Keratinocyte (primary cell): ENCODE measurements around the gene RCE1. TPM values are rescaled to one million over a fixed set of nuclear protein-coding genes. Genes with fewer than 3 reads are reported as not detected.

Experiments
- DNase-seq: peaks from one replicate; pipeline ENCODE4 v3.0.0-alpha.2; 2011; ENCODE audit warnings: low read depth, missing footprints, low spot score
- FAIRE-seq: peaks from 2 replicates; lab custom pipeline; 2011; peaks lifted over from hg19 to GRCh38; lab: Jason Lieb, UNC
- H2AFZ ChIP-seq: 2 replicates; pipeline ENCODE4 v1.6.0; 2012; ENCODE audit warnings: low read length, control low read depth, inconsistent platforms; ENCODE audit not compliant: control insufficient read depth
- H3K27ac ChIP-seq: 2 replicates; pipeline ENCODE4 v1.5.1; 2011; ENCODE audit warnings: low read length; ENCODE audit not compliant: control insufficient read depth, insufficient read depth
- H3K27me3 ChIP-seq: 3 replicates; pipeline ENCODE4 v1.6.0; 2011; ENCODE audit warnings: low read length; ENCODE audit not compliant: control insufficient read depth, insufficient read depth; ENCODE audit errors: extremely low read depth
- H3K36me3 ChIP-seq, 2 experiments: 2 replicates in 1 of 2; 3 replicates in 1 of 2; pipeline ENCODE4 v1.5.1; 2011; ENCODE audit warnings: low read length in 2 of 2, mild to moderate bottlenecking in 1 of 2; ENCODE audit not compliant: control insufficient read depth in 2 of 2, insufficient read depth in 2 of 2; ENCODE audit errors: extremely low read depth in 1 of 2
- H3K4me1 ChIP-seq: 3 replicates; pipeline ENCODE4 v1.5.1; 2011; ENCODE audit warnings: low read length; ENCODE audit not compliant: control insufficient read depth, insufficient read depth; ENCODE audit errors: extremely low read depth
- H3K4me2 ChIP-seq: 3 replicates; pipeline ENCODE4 v1.6.0; 2011; ENCODE audit warnings: low read depth, low read length; ENCODE audit not compliant: control insufficient read depth, insufficient read depth; ENCODE audit errors: extremely low read depth
- H3K4me3 ChIP-seq, 3 experiments: fragments of 200-600 bp in 1 of 3; sonication (generic) in 1 of 3; 2 replicates in 2 of 3; 3 replicates in 1 of 3; pipeline ENCODE4 v1.5.1; 2011 to 2016; ENCODE audit warnings: low read length in 3 of 3, mild to moderate bottlenecking in 3 of 3, control low read depth in 2 of 3, inconsistent platforms in 1 of 3, low read depth in 1 of 3, mixed read lengths in 1 of 3, mixed run types in 1 of 3, moderate library complexity in 1 of 3; ENCODE audit not compliant: control insufficient read depth in 2 of 3, insufficient read depth in 2 of 3; ENCODE audit errors: extremely low read depth in 1 of 3
- H3K79me2 ChIP-seq: 2 replicates; pipeline ENCODE4 v1.6.0; 2012; ENCODE audit warnings: low read length; ENCODE audit not compliant: control insufficient read depth, insufficient read depth
- H3K9ac ChIP-seq: 3 replicates; pipeline ENCODE4 v1.6.0; 2011; ENCODE audit warnings: low read length; ENCODE audit not compliant: control insufficient read depth, insufficient read depth; ENCODE audit errors: extremely low read depth
- H3K9me1 ChIP-seq: 3 replicates; pipeline ENCODE4 v1.6.0; 2011; ENCODE audit warnings: low read length; ENCODE audit not compliant: control insufficient read depth, insufficient read depth; ENCODE audit errors: extremely low read depth
- H3K9me3 ChIP-seq: 2 replicates; pipeline ENCODE4 v1.5.1; 2012; ENCODE audit warnings: low read depth, low read length; ENCODE audit not compliant: control insufficient read depth
- H4K20me1 ChIP-seq: 3 replicates; pipeline ENCODE4 v1.6.0; 2011; ENCODE audit warnings: low read length; ENCODE audit not compliant: control insufficient read depth, insufficient read depth; ENCODE audit errors: extremely low read depth
- EZH2 ChIP-seq: IDR thresholded peaks from one replicate; pipeline ENCODE4 v1.6.1; 2012; ENCODE audit warnings: inconsistent platforms, mild to moderate bottlenecking, low read length, moderate library complexity
- dilution Hi-C: fragments of 300-500 bp; cut with MboI; formaldehyde crosslinking; loops from one replicate; pipeline ENCODE4 v1.7.0; 2020; ENCODE audit warnings: low sequenced_read_pairs; ENCODE audit not compliant: extremely low pct_ligation_motif_present
- polyA plus RNA-seq, 5 experiments: library from polyadenylated mRNA; depleted of rRNA in 3 of 5; stranded (reverse) in 3 of 5; stranded (forward) in 1 of 5; unstranded in 1 of 5; fragments of >200 nt; gene quantifications; 1 replicate in 1 of 5; 2 replicates in 3 of 5; 3 replicates in 1 of 5; pipeline versions ENCODE4 v1.2.1 to v1.2.3, GENCODE V29; 2011 to 2012; ENCODE audit warnings: missing spikeins in 2 of 5, low read depth in 1 of 5, low replicate concordance in 1 of 5
- TF ChIP-seq, protein P1 (sequence below), 3 experiments: IDR thresholded peaks in 1 of 3; conservative IDR thresholded peaks in 1 of 3; optimal IDR thresholded peaks in 1 of 3; 2 replicates in 2 of 3; 3 replicates in 1 of 3; pipeline versions ENCODE3 to v1.5.1; 2011; ENCODE audit warnings: low read length in 3 of 3, mild to moderate bottlenecking in 3 of 3, moderate library complexity in 2 of 3, control low read depth in 1 of 3, inconsistent platforms in 1 of 3; ENCODE audit not compliant: insufficient read depth in 2 of 3; ENCODE audit errors: extremely low read depth in 1 of 3

The RCE1 gene
- polyA plus RNA-seq, 1 donor (not counting 4 experiments of a cell fraction or from before 2014, with no cell fraction given), result 11.2 TPM

DNA sequence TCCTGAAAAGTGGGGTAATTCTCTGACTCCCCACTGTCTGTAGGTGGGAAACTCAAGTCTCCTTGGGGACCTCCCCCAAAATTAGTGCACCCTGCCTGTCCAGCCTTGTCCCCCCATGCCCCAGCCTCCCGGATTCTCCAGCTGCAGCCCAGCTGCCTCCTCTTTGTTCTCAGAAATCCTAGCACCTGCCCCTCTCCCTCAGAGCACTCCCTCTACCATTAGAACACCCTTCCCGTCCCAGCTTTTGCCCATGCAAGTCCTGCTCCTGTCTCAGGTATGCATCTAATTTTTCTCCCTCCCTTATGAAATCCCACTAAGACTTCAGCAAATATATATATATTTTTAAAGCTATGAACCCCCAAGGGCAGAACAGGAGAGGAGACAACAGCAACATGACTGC lies 50.9 kb downstream of the RCE1 start:
- Histone ChIP-seq H2AFZ (no peak overlapping the region), H3K79me2 (peaks cover 7% of the 10 kb centered on the region), H3K9me1 (no peaks in the 10 kb centered on the region), H3K4me2 (no peak overlapping the region), H3K9ac (no peak overlapping the region), H3K27me3 (no peaks in the 10 kb centered on the region), H3K9me3 (no peaks in the 10 kb centered on the region), H4K20me1 (no peaks in the 10 kb centered on the region), H3K27ac (no peak overlapping the region), H3K4me3 (no peak overlapping the region), H3K36me3 (no peaks in the 10 kb centered on the region), H3K4me1 (peaks cover 20% of the 10 kb centered on the region)
- DNase-seq (no peak), FAIRE-seq (no peak)
- dilution Hi-C loops, result no loop called here
- TF ChIP-seq EZH2, result no peak
- TF ChIP-seq, protein P1, sequence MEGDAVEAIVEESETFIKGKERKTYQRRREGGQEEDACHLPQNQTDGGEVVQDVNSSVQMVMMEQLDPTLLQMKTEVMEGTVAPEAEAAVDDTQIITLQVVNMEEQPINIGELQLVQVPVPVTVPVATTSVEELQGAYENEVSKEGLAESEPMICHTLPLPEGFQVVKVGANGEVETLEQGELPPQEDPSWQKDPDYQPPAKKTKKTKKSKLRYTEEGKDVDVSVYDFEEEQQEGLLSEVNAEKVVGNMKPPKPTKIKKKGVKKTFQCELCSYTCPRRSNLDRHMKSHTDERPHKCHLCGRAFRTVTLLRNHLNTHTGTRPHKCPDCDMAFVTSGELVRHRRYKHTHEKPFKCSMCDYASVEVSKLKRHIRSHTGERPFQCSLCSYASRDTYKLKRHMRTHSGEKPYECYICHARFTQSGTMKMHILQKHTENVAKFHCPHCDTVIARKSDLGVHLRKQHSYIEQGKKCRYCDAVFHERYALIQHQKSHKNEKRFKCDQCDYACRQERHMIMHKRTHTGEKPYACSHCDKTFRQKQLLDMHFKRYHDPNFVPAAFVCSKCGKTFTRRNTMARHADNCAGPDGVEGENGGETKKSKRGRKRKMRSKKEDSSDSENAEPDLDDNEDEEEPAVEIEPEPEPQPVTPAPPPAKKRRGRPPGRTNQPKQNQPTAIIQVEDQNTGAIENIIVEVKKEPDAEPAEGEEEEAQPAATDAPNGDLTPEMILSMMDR (optimal IDR thresholded peaks at IDR 0.05 in 1 of 3, IDR thresholded peaks at IDR 0.05 in 1 of 3, conservative IDR thresholded peaks at IDR 0.05 in 1 of 3; ENCODE audit: extremely low read depth in 1 of 3, insufficient read depth in 2 of 3, low read length in 3 of 3), result no peak

Other genes with a start within 250 kb of the RCE1 start
- 10.5 to 23.8 TPM (median 16.6 TPM) in 3 replicates for gene RBM14, start 226.8 kb upstream of the RCE1 start, polyA plus RNA-seq
- gene RBM4, start 204.7 kb upstream of the RCE1 start, polyA plus RNA-seq, result 153 to 190 TPM (median 171 TPM) in 3 replicates
- gene RBM4B, start 165.6 kb upstream of the RCE1 start, polyA plus RNA-seq, result 17.2 to 20.9 TPM (median 17.9 TPM) in 3 replicates
- 7.8 to 14.7 TPM (median 11.1 TPM) in 3 replicates for gene SPTBN2, start 114.2 kb upstream of the RCE1 start, polyA plus RNA-seq
- 0.77 to 1.5 TPM (median 1.1 TPM) in 3 replicates for gene LRFN4, start 13.6 kb downstream of the RCE1 start, polyA plus RNA-seq
- gene PC, start 114.9 kb downstream of the RCE1 start, polyA plus RNA-seq, result 13.3 to 23.2 TPM (median 17.0 TPM) in 3 replicates
- gene C11orf86, start 131.9 kb downstream of the RCE1 start, polyA plus RNA-seq, result not detected in 3 replicates
- gene SYT12, start 179.7 kb downstream of the RCE1 start, polyA plus RNA-seq, result 0.05 to 0.09 TPM in 2 of 3 replicates, not detected in the other
- 113 to 235 TPM (median 119 TPM) in 3 replicates for gene RHOD, start 213.4 kb downstream of the RCE1 start, polyA plus RNA-seq